Central memory CD8-positive, alpha-beta T cell (primary cell): ENCODE data around the gene MYO7B.

Source experiments
- ATAC-seq: fragments of 150-1000 bp; cut with Tn5 transposase; replicated peaks from 2 replicates; pipeline ENCODE4 v1.10.0; 2022; ENCODE audit warnings: mild to moderate bottlenecking, moderate FRiP score, moderate number of reproducible peaks; ENCODE audit not compliant: poor library complexity, severe bottlenecking; ENCODE audit errors: extremely low read depth
- DNase-seq, 2 donors: peaks; one replicate each; pipeline ENCODE4 v3.0.0; 2021; ENCODE audit warnings: low spot score in 2 of 2
- H3K27ac Mint-ChIP-seq: one replicate; pipeline ENCODE4 v1.8.0; 2022; ENCODE audit warnings: low read depth, mild to moderate bottlenecking, moderate library complexity, mixed read lengths
- H3K27me3 Mint-ChIP-seq: one replicate; pipeline ENCODE4 v1.8.0; 2022; ENCODE audit warnings: mixed read lengths
- H3K36me3 Mint-ChIP-seq: one replicate; pipeline ENCODE4 v1.8.0; 2022; ENCODE audit warnings: mild to moderate bottlenecking, moderate library complexity, mixed read lengths; ENCODE audit not compliant: insufficient read depth
- H3K4me1 Mint-ChIP-seq: one replicate; pipeline ENCODE4 v1.8.0; 2022; ENCODE audit warnings: mixed read lengths
- H3K4me3 Mint-ChIP-seq: one replicate; pipeline ENCODE4 v1.8.0; 2022; ENCODE audit warnings: mild to moderate bottlenecking, moderate library complexity, mixed read lengths
- H3K9me3 Mint-ChIP-seq: one replicate; pipeline ENCODE4 v1.8.0; 2022; ENCODE audit warnings: mixed read lengths

MYO7B gene

DNA sequence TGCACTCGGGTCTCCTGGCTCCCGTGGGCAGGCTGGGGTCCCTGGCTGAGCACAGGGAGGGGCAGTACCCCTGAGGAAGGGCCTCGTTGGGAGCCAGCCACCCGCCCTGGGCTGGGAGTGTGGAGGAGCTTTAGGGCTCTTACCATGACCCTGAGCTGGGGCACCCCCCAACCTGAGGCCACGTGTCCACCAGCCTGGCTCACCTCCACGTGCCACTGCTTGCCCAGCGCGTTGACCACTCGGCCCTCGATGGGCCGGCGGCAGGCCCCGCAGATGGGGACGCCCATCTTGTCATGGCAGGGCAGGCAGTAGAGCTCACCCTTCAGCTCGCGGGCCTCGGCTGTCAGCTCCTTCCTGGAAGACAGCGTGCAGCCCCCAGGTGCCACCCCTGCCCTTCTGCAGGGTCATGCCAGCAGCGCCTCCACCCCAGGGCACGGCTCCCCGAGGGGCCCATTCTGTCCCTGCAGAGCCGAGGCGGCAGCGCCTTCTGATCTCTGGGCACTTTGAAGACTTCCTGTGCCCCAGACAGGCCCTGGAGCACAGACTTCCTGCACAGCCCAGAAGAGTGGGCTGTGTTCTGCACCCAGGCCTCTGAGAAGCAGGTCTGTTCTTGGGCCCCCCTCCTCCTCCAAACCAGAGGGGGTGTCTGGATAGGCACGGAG is 106.5 kb downstream of the MYO7B start:
- DNase-seq (no peak), ATAC-seq (peak; percentile 75)
- no peak overlapping the region for H3K27ac Mint-ChIP-seq
- peaks cover 1% of the 10 kb centered on the region for H3K36me3 Mint-ChIP-seq
- peak overlapping the region; percentile 29 for H3K4me3 Mint-ChIP-seq
- peaks cover 5% of the 10 kb centered on the region for H3K4me1 Mint-ChIP-seq
- H3K9me3 Mint-ChIP-seq: no peaks in the 10 kb centered on the region
- no peaks in the 10 kb centered on the region for H3K27me3 Mint-ChIP-seq

GRCh38 chr2:127642706-127643438 is 107.4 kb downstream of the MYO7B start:
- Mint-ChIP-seq H3K27ac (no peak overlapping the region), H3K9me3 (no peaks in the 10 kb centered on the region), H3K27me3 (no peaks in the 10 kb centered on the region), H3K4me1 (peaks cover 2% of the 10 kb centered on the region), H3K4me3 (no peak overlapping the region), H3K36me3 (peaks cover 4% of the 10 kb centered on the region)
- ATAC-seq (no peak), DNase-seq (no peak)

- no peak overlapping the region for H3K4me3 Mint-ChIP-seq
- H3K27ac Mint-ChIP-seq: no peak overlapping the region
- H3K27me3 Mint-ChIP-seq: no peaks in the 10 kb centered on the region
- peaks cover 5% of the 10 kb centered on the region for H3K36me3 Mint-ChIP-seq
- no peak for DNase-seq
- H3K4me1 Mint-ChIP-seq: no peaks in the 10 kb centered on the region
- no peak for ATAC-seq
- no peaks in the 10 kb centered on the region for H3K9me3 Mint-ChIP-seq
These were observed 108.1 kb downstream of the MYO7B start for GRCh38 chr2:127643439-127644065.

GRCh38 chr2:127644066-127645025 is 108.9 kb downstream of the MYO7B start:
- Mint-ChIP-seq H3K4me1 (no peaks in the 10 kb centered on the region), H3K9me3 (no peaks in the 10 kb centered on the region), H3K27ac (no peak overlapping the region), H3K27me3 (no peaks in the 10 kb centered on the region), H3K36me3 (peaks cover 3% of the 10 kb centered on the region), H3K4me3 (no peak overlapping the region)
- ATAC-seq (no peak), DNase-seq (no peak)

DNA sequence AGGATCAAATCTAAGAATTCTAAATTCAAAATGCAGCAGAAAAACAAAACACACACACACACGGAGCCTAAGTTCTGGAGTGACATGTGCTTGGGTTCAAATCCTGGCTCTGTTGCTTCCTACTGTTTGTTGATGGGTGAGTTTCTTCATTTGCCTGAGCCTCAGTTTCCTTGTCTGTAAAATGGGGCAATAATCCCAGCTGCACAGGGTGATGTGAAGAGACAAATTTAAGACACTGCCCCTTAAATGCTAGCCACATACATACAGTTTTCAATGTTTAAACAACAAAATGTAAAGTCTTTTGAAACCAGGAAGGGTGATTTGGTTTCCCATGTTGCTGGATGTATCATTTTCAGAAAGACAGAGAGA is 109.5 kb downstream of the MYO7B start:
- Mint-ChIP-seq H3K36me3 (peaks cover 3% of the 10 kb centered on the region), H3K9me3 (no peaks in the 10 kb centered on the region), H3K4me3 (no peak overlapping the region), H3K27ac (no peak overlapping the region), H3K27me3 (no peaks in the 10 kb centered on the region), H3K4me1 (peaks cover 5% of the 10 kb centered on the region)
- DNase-seq (no peak), ATAC-seq (no peak)

- no peak within 1 kb of the TSS for H3K27ac Mint-ChIP-seq
- H3K4me3 Mint-ChIP-seq: no peak within 1 kb of the TSS
These were observed 110.2 kb downstream of the MYO7B start, which contains the start of gene GPR17 for GRCh38 chr2:127645395-127646291. Gene GPR17, plus strand, starts transcription at chr2:127646153. Its CDS starts 4,583 bp downstream, at chr2:127650736.

DNA sequence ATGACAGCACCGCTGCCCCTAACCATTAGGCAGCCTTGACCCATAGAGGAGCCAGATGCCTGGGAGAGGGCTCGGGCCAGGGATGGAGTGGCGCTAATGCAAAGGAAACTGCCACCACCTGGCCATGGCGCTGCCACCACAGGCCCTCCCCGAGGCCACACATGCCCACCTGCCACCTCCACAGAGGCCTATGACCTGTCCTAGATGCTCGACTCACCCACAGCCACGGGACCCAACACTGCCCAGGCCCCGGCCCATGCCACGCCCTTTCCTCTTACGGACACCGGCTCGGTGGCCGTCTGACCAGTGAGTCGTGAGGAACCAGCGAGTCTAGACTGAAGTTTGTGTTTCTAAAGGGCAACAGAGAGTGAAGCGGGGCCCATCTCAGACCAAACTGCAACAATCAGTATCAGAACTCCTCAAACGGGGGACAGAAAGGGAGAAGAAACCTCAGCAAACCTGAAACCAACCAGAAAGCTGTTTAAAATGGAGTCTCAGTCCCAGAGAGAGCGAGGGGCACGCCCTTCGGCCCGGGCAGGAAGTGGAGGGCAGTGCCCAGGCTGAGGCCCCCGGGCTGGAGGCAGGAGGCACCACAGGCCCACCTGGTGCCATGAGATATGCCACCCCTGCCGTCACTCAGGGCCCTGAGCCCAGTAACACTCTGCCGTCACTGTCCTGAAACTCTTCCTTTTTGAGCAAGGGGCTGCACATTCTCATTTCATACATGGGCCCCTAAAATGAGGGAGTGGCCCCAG is 111.2 kb downstream of the MYO7B start:
- no peak overlapping the region for H3K27ac Mint-ChIP-seq
- H3K9me3 Mint-ChIP-seq: no peaks in the 10 kb centered on the region
- H3K36me3 Mint-ChIP-seq: peaks cover 3% of the 10 kb centered on the region
- H3K27me3 Mint-ChIP-seq: no peaks in the 10 kb centered on the region
- H3K4me3 Mint-ChIP-seq: no peak overlapping the region
- DNase-seq (no peak), ATAC-seq (no peak)
- peaks cover 5% of the 10 kb centered on the region for H3K4me1 Mint-ChIP-seq

More at GRCh38 chr2:127645395-127646291, 110.2 kb downstream of the MYO7B start, which contains the start of gene GPR17:
- Mint-ChIP-seq H3K9me3 (no peaks in the 10 kb centered on the region), H3K36me3 (peaks cover 3% of the 10 kb centered on the region), H3K4me1 (peaks cover 5% of the 10 kb centered on the region), H3K27me3 (no peaks in the 10 kb centered on the region)
- DNase-seq (no peak), ATAC-seq (no peak)

- Mint-ChIP-seq H3K4me1 (peaks cover 5% of the 10 kb centered on the region), H3K36me3 (peaks cover 3% of the 10 kb centered on the region), H3K9me3 (no peaks in the 10 kb centered on the region), H3K27ac (no peak overlapping the region), H3K27me3 (peaks cover under 1% of the 10 kb centered on the region), H3K4me3 (no peak overlapping the region)
- no peak for ATAC-seq
- DNase-seq: no peak
These were observed 112.0 kb downstream of the MYO7B start for GRCh38 chr2:127647242-127648190.

- Mint-ChIP-seq H3K27ac (no peak overlapping the region), H3K36me3 (peaks cover 5% of the 10 kb centered on the region), H3K4me3 (no peak overlapping the region), H3K4me1 (peaks cover 5% of the 10 kb centered on the region), H3K9me3 (no peaks in the 10 kb centered on the region), H3K27me3 (peaks cover 8% of the 10 kb centered on the region)
- DNase-seq (no peak), ATAC-seq (no peak)
These were observed 112.8 kb downstream of the MYO7B start for GRCh38 chr2:127648321-127648720.

DNA sequence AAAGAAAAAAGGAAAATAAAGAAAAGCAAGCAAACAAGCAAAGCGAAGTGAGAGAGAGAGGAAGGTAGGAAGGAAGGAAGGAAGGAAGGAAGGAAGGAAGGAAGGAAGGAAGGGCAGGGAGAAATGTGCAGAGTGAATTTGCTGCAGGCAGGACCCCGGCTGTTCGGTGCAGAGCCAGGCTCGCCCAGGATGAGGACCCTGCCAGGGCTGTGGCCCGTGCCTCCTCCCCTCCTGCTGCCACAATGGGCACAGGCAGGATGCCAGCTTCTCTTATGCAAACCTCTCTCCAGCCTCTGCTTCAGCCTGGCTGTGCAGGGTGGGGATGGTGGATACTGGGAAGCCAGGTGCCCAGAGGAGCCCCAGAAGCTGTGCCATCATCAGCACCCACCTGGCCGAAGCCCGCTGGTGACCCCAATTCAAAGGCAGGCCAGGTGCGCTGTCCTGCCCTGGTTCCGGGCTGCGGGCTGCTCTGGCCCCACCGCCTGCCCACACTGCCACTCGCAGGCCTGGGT is 113.7 kb downstream of the MYO7B start:
- Mint-ChIP-seq H3K36me3 (peaks cover 5% of the 10 kb centered on the region), H3K4me1 (peaks cover 5% of the 10 kb centered on the region), H3K27me3 (peaks cover 15% of the 10 kb centered on the region), H3K27ac (peak overlapping the region; percentile 35), H3K9me3 (no peaks in the 10 kb centered on the region), H3K4me3 (no peak overlapping the region)
- DNase-seq (no peak), ATAC-seq (no peak)
